Ammon's horn (tissue), 1 donor: ENCODE data around the gene SLC25A26.
"Not testable (repeated sequence)": the region's sequence is repeated elsewhere in the genome, so short reads cannot be mapped to it uniquely, and the experiment has no call there.

Experiments used
- DNase-seq: peaks from one replicate; pipeline ENCODE4 v3.0.0-alpha.2; 2016; ENCODE audit warnings: low spot score

The SLC25A26 gene

DNA sequence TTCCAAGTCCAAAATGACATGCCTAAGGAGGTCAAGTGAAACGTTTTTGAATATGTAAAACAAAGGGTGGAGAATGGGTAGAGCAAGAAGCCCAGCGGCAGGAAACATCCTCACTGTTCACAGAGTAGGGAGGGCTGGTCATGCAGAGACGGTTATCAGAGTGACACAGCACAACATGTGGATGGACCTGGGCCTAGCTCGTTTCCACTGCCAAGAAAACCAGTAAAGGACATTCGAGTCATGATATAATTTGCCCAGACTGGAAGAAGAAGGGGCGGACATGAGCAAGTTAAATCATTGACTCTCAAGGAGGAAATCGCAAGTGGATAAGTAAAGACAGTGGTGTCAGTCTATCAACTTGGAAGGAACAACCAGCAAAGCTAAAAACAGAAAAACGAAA lies 190.7 kb downstream of the SLC25A26 start:
- no peak for DNase-seq

DNA sequence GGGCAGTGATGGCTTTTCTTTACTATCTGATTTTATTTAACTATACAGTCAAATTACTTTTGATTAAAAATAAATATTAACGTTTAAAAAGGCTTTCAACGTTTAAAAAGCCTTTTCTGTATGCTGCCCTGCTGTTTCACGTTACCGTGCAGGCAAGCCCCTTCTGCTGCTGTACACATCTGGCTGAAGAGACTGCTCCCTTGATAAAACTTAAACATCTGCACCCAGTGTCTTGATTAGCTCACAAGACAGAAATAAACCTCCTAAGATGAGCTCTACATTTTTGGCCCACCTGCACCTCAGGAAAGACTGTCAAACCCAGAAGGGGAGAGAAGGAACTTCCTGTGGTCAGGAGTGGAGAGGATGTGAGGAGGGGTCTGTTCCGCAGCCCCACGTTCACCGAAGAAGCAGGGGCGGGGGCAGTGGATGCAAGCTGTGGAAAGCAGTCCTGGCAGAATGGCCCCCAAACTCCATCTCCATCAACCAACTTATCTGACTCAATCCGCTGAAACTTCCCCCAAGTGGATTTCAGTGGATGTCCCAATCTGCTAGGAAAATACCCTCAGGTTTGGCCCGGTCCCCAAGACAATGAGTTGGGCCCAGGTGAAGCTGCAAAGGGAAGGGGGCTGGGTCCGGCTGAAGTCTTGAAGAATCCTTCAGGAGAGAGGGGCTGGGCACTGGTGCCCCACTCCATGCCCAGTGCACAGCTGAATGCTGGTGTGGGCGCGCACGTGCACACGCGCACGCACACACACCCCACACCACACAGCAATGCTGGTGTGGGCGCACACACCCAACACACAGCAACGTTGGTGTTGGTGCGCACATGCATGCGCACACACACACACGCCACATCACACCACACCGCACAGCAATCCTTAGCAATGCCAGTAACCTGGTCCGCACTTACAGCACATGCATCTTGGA lies 191.4 kb downstream of the SLC25A26 start:
- no peak for DNase-seq

DNA sequence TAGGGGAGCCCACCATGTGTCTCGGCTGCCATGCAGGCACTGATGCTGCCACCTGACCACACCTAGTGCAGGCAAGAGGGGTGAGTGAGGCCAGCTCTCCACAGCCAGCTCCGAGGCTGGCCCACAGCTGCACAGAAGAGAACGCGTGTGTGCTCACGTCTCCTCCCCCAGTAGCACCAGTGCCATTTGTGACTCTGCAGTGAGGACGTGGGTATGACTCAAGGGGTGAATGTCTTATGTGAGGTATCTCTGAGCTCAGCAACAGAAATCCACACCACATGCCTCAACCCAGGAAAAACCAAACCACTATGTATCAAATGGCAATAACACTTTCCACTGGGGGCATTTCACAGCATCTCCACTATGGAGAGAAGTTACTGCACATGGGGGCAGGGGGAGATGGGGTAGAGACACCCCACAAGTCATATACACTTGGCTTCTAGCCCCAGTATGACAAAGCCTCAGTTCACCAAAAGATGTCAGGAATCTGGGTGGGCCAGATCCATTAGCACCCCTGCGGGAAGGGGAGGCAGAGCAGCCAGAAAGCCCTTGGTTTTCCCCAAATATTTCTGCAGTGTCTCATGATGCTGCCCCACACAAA lies 192.4 kb downstream of the SLC25A26 start:
- DNase-seq: no peak

DNA sequence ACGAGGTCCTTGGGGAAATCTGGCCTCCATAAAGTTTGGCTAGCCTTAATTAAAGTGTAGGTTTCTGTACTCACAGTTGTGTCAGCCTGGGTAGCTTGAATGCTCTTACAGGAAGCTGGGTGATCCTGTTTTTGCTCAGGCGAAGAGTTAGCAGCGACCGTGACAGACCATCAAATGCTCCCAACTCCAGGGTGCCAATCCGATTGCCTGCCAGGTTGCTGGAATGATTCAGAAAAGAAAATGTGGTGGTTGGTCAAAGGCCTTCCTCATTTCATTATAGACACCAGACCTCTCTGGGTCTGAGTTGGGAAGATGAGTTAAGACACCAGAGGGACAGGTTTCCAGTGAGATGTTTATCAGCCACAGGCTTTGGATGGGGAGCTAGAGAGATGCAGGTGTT lies 194.0 kb downstream of the SLC25A26 start:
- DNase-seq: no peak

DNA sequence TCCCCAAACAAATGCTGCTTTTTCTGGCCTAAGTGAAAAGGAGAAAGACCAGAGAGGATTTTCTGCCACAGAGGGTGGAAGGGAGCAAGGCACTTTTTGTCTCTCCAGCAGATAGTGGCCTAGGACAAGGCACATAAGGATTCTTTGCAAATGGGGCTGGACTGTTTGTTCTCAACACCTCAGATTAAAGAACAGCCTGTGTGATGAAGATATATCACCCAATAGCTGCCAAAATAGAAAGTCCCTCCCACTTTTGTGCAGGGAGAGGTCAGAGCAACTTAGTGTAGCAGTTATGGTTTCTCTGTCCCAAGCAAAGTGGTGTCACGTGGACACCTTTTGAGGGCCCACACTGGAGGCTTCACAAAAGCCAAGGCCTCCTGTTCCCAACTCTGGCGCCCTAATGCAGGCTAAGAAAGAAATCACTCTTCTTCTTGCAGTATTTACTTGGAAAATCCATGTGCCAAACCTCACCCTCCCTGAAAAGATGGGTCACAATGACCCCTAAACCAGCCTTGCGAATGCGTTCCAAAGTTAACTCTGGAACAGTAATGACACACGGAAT lies 195.1 kb downstream of the SLC25A26 start:
- no peak for DNase-seq

DNA sequence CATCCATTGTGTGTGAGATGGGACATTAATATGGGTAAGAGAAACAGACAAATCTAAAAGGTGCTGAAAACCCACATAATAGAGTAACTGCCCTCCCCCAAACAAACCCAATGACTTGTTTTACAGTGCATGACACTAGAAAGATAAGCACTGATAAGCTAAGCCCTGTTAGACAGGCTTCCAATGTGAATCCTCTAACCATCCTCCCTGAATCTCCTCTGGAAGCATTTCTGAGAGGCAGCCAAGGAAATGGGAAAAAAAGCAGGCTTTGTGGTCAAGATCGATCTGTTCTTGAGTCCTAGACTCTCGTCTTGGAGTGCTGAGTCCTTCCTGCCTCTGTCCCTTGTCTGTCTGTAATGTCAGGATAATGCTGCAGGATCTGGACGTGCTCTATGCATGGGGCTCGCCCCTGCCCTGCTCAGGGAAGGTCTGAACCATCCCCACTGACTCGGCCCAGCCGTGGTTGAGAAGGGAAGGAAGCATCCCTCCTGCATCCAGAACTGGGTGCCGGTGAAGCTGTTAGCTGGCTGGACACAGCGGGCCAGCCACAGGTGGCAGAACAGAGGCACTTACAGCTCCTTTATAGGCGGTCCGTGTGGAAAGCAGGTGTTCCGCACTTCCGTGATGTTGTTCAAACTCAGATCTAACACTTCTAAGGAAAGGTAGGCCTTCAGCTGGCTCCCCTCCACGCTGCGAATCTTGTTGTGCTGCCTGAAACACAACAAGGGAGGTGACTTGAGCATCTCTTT lies 195.9 kb downstream of the SLC25A26 start:
- DNase-seq: no peak

DNA sequence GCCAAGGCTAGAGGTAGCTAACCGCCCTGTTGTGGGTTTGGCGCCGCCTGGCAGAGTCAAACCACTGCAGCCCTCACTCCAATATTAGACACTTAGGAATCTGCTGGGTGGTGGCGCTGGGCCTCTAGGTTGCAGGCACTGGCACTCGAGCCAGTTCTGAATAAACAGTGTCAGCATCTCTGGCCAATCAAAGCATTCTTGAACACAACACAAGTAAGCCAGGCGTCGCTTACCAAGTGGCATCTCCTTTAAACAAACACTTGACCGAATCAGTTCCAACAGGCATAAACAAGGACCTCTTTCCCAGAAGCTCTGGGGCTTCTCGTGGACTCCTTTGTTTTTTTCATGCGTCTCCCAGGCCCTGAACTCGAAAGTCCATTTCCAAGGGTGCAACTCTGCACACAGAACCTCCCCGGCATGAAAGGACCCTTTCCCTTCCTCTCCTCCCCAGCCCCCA lies 197.7 kb downstream of the SLC25A26 start:
- peak; percentile 90 for DNase-seq

DNA sequence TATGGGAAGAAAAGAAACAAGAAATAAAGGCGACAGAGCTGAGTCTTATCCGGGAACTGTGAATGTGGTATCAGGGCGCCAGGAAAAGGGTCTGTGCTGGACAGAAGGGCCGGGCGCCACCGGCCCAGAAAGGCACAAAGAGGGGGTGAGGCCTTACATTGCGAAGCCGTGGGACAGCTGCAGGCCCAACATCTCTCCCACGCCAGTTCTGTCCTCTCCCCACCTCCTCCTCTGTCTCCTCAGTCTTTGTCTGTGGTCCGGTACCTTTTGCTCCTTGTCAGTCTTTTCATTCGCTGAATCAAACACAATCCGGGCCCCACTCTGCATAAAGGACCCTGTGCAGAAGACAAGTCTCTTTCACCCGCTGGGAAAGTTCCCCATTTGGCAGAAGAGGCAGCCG lies 198.2 kb downstream of the SLC25A26 start:
- DNase-seq: peak; percentile 65

DNA sequence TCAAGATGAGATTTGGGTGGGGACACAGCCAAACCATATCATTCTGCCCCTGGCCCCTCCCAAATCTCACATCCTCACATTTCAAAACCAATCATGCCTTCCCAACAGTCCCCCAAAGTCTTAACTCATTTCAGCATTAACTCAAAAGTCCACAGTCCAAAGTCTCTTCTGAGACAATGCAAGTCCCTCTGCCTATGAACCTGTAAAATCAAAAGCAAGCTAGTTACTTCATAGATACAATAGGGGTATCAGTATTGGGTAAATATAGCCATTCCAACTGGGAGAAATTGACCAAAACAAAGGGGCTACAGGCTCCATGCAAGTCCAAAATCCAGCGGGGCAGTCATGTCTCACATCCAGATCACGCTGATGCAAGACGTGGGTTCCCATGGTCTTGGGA lies 200.3 kb downstream of the SLC25A26 start:
- DNase-seq: not testable (repeated sequence)

DNA sequence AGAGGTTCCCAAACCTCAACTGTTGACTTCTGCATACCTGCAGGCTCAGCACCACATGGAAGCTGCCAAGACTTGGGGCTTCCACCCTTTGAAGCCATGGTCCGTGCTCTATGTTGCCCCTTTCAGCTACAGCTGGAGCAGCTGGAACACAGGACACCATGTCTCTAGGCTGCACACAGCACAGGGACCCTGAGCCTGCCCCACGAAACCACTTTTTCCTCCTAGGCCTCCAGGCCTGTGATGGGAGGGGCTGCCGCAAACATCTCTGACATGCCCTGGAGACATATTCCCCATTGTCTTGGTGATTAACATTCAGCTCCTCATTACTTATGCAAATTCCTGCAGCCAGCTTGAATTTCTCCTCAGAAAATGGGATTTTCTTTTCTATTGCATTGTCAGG lies 201.1 kb downstream of the SLC25A26 start:
- not testable (repeated sequence) for DNase-seq

DNA sequence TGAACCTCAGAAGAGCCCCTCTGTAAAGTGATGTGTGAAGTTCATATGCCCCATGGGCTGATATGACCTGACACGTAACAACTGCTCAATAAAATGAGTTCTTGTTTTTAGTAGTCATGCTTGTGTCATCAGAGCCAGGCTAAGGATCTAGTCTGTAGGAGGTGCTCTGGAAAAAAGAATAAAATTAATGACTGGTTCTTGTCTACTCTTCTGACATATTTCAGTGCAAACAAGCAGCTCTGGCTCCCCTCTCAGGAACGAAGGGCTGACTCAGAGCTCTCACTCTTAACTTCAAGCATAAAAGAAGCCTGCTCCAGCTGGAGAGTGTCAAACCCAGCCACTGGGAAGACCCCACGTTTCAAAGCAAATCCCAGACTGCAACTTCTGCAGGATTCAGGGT lies 203.0 kb downstream of the SLC25A26 start:
- no peak for DNase-seq

DNA sequence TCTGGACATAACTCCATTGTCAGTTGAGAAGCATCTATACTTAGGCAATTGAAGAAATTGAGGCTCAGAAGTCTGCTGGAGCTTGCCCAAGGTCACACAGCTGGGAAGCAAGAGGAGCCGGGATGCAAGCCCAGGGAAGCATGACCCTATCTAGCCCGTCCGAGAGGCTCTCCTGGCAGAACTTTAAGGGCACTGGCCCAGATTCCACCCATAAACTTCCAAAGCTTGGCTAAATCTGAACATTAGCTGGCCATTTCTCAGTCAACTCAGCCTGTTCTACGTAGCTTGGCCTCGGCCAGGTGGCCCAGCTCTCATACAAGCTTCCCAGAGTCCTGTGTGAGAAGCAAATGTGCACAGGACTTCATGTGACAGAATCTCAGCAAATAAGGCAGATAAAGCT lies 204.2 kb downstream of the SLC25A26 start:
- peak; percentile 49 for DNase-seq

DNA sequence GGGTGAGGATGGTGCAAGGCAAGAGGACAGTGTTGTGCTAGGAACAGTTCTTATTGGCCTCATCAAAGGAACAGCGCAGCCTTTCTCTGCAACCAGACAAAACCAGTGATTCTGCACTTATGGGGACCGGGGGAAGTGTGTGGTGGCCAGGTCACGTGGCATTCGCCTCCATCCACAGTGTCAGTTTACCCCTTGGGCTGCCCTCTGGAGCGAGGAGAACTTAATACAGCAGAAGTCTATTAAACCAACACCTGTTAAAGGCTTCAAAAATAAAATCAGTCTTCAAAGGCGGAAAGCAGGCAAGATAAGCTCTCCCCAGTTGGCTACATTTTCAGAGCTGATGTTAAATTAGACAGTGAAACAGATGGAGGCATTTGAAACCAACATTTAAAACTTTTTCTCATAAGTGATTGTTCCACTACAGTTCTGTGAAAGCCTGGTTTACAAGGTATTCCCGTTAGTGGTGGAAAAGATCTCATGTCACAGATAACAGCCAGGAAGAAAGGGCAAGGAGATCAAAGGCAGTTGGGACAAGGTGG lies 204.8 kb downstream of the SLC25A26 start:
- DNase-seq: no peak

DNA sequence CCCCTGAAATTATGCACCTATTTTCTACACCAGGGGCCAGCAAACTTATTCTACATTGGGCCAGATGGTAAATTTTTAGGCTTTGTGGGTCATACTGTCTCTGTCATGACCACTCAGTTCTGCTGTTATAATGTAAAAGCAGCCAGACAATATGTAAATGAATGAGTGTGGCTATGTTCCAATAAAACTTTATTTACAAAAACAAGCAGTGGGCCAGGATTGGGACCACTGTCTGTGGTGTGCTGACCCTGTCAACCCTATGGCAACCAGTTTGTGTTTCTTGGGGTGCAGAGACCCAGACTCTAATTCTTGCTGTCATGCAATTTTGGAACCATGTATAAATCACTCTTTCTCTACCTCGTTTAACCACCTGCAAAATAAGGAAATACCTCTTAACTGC lies 205.3 kb downstream of the SLC25A26 start:
- DNase-seq: no peak

DNA sequence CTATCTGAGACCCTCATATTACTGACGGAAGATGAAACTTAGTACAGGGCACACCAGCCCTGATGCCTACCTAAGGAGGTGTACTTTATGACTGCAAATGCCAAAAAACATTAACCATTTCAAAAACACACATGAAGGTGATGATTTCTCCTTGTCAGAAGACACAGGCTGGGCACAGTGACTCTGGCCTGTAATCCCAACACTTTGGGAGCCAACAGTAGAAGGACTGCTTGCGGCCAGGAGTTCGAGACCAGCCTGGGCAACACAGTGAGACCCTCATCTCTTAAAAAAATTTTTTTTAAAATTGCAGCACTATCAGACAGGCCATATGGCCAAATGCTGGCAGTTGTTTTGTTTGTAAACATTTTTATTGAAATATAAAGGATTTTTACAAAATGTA lies 206.6 kb downstream of the SLC25A26 start:
- no peak for DNase-seq

DNA sequence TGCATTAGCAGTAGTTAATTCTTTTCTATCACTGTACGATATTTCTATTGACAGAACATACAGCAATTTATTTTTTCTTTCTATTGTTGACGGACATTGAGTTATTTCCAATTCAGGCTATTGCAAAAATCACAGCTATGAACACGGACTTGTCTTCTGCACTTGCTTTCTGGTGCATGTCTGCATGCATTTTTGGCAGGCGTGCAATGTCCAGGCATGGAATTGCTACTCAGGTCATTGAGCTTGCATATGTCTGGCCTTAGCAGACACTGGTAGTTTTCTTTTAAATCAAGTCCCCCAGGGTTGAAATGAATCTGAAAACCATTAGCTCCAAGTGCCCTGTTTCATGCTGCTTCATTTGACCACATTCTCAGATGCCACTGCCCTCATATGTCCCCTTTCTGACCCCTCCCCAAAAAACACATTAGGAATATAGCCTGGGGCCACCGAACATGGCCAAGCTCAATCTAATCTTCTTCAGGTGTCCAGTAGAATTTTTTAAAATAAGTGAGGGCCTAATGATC lies 207.2 kb downstream of the SLC25A26 start:
- no peak for DNase-seq
